Activated T-helper 2 cell treated with anti-CD3 and anti-CD28 coated beads, Interferon-gamma antibody, Interleukin-2, Interleukin-4, amounts not matched to agents 10 μg/mL and 5 μg/mL and 100 μg/mL, durations not matched to agents 14 hours and 24 hours and 36 hours (primary cell): ENCODE measurements around the gene RIMBP2. TPM values are rescaled to one million over a fixed set of nuclear protein-coding genes. Genes with fewer than 3 reads are reported as not detected.

Experiments
- DNase-seq: peaks from one replicate; pipeline ENCODE4 v3.0.0; 2021; ENCODE audit warnings: low spot score
- H3K27ac Mint-ChIP-seq: one replicate; pipeline ENCODE4 v1.8.0; 2021; ENCODE audit warnings: mixed read lengths
- H3K27me3 Mint-ChIP-seq: one replicate; pipeline ENCODE4 v1.8.0; 2021; ENCODE audit warnings: low read depth, mixed read lengths
- H3K36me3 Mint-ChIP-seq: one replicate; pipeline ENCODE4 v1.8.0; 2021; ENCODE audit warnings: low read depth, mixed read lengths
- H3K4me1 Mint-ChIP-seq: one replicate; pipeline ENCODE4 v1.8.0; 2021; ENCODE audit warnings: low read depth, mixed read lengths
- H3K4me3 Mint-ChIP-seq: one replicate; pipeline ENCODE4 v1.8.0; 2021; ENCODE audit warnings: low read depth, mild to moderate bottlenecking, moderate library complexity, mixed read lengths
- H3K9me3 Mint-ChIP-seq: one replicate; pipeline ENCODE4 v1.8.0; 2021; ENCODE audit warnings: mixed read lengths
- intact Hi-C: fragments of 100-400 bp; cut with micrococcal nuclease; formaldehyde crosslinking; loops from one replicate; pipeline ENCODE4 v1.15.1; 2023
- total RNA-seq: library from RNA; stranded (reverse); gene quantifications from 2 replicates; pipeline ENCODE4 v1.2.3, GENCODE V29; 2022

RIMBP2 gene
- total RNA-seq, 1 donor from 2014 or later, result not detected

GRCh38 chr12:130677957-130678558, 38.0 kb downstream of the RIMBP2 start:
- no peaks in the 10 kb centered on the region for H3K27me3 Mint-ChIP-seq
- H3K36me3 Mint-ChIP-seq, result no peaks in the 10 kb centered on the region
- H3K4me3 Mint-ChIP-seq, result no peak overlapping the region
- no peak for DNase-seq
- intact Hi-C loops, result no loop called here
- no peaks in the 10 kb centered on the region for H3K4me1 Mint-ChIP-seq
- peaks cover 3% of the 10 kb centered on the region for H3K9me3 Mint-ChIP-seq
- H3K27ac Mint-ChIP-seq, result no peak overlapping the region

GRCh38 chr12:130675791-130676190, 40.3 kb downstream of the RIMBP2 start:
- H3K27me3 Mint-ChIP-seq, result no peaks in the 10 kb centered on the region
- H3K9me3 Mint-ChIP-seq, result peaks cover 6% of the 10 kb centered on the region
- no peaks in the 10 kb centered on the region for H3K4me1 Mint-ChIP-seq
- no peak for DNase-seq
- H3K4me3 Mint-ChIP-seq, result no peak overlapping the region
- H3K36me3 Mint-ChIP-seq, result no peaks in the 10 kb centered on the region
- no peak overlapping the region for H3K27ac Mint-ChIP-seq
- intact Hi-C loops, result no loop called here

GRCh38 chr12:130675121-130675520, 41.0 kb downstream of the RIMBP2 start:
- intact Hi-C loops, result no loop called here
- no peak for DNase-seq
- Mint-ChIP-seq H3K36me3 (no peaks in the 10 kb centered on the region), H3K9me3 (peaks cover 6% of the 10 kb centered on the region), H3K27ac (no peak overlapping the region), H3K4me1 (no peaks in the 10 kb centered on the region), H3K27me3 (no peaks in the 10 kb centered on the region), H3K4me3 (no peak overlapping the region)

- no peak overlapping the region for H3K4me3 Mint-ChIP-seq
Observed at GRCh38 chr12:130674676-130675075, 41.4 kb downstream of the RIMBP2 start.

GRCh38 chr12:130673036-130673705, 42.9 kb downstream of the RIMBP2 start:
- H3K27ac Mint-ChIP-seq, result no peak overlapping the region
- intact Hi-C loops, result no loop called here
- H3K4me1 Mint-ChIP-seq, result no peaks in the 10 kb centered on the region
- no peak overlapping the region for H3K4me3 Mint-ChIP-seq
- H3K36me3 Mint-ChIP-seq, result no peaks in the 10 kb centered on the region
- H3K27me3 Mint-ChIP-seq, result no peaks in the 10 kb centered on the region
- peaks cover 11% of the 10 kb centered on the region for H3K9me3 Mint-ChIP-seq
- no peak for DNase-seq

More at GRCh38 chr12:130674676-130675075, 41.4 kb downstream of the RIMBP2 start:
- Mint-ChIP-seq H3K4me1 (no peaks in the 10 kb centered on the region), H3K27ac (no peak overlapping the region), H3K27me3 (no peaks in the 10 kb centered on the region), H3K9me3 (peaks cover 6% of the 10 kb centered on the region), H3K36me3 (no peaks in the 10 kb centered on the region)
- intact Hi-C loops, result no loop called here
- no peak for DNase-seq

- no peaks in the 10 kb centered on the region for H3K27me3 Mint-ChIP-seq
- peaks cover 12% of the 10 kb centered on the region for H3K9me3 Mint-ChIP-seq
- no peaks in the 10 kb centered on the region for H3K36me3 Mint-ChIP-seq
- intact Hi-C loops, result no loop called here
- H3K27ac Mint-ChIP-seq, result no peak overlapping the region
- H3K4me1 Mint-ChIP-seq, result no peaks in the 10 kb centered on the region
- DNase-seq, result no peak
- no peak overlapping the region for H3K4me3 Mint-ChIP-seq
Observed at GRCh38 chr12:130672089-130672820, 43.8 kb downstream of the RIMBP2 start.

- no peak overlapping the region for H3K4me3 Mint-ChIP-seq
- no peaks in the 10 kb centered on the region for H3K27me3 Mint-ChIP-seq
- DNase-seq, result no peak
- intact Hi-C loops, result no loop called here
- H3K4me1 Mint-ChIP-seq, result no peaks in the 10 kb centered on the region
- H3K9me3 Mint-ChIP-seq, result peaks cover 15% of the 10 kb centered on the region
- H3K27ac Mint-ChIP-seq, result no peak overlapping the region
- H3K36me3 Mint-ChIP-seq, result no peaks in the 10 kb centered on the region
Observed at GRCh38 chr12:130671556-130671955, 44.5 kb downstream of the RIMBP2 start.

GRCh38 chr12:130669797-130670196, 46.3 kb downstream of the RIMBP2 start:
- H3K27me3 Mint-ChIP-seq, result no peaks in the 10 kb centered on the region
- DNase-seq, result no peak
- H3K36me3 Mint-ChIP-seq, result no peaks in the 10 kb centered on the region
- H3K4me3 Mint-ChIP-seq, result no peak overlapping the region
- peaks cover 15% of the 10 kb centered on the region for H3K9me3 Mint-ChIP-seq
- H3K4me1 Mint-ChIP-seq, result no peaks in the 10 kb centered on the region
- H3K27ac Mint-ChIP-seq, result no peak overlapping the region
- intact Hi-C loops, result no loop called here

- intact Hi-C loops, result no loop called here
- Mint-ChIP-seq H3K4me3 (no peak overlapping the region), H3K9me3 (peaks cover 14% of the 10 kb centered on the region), H3K27me3 (no peaks in the 10 kb centered on the region), H3K27ac (no peak overlapping the region), H3K4me1 (no peaks in the 10 kb centered on the region), H3K36me3 (no peaks in the 10 kb centered on the region)
- DNase-seq, result no peak
Observed at GRCh38 chr12:130669205-130669557, 46.9 kb downstream of the RIMBP2 start.

GRCh38 chr12:130668286-130669204, 47.6 kb downstream of the RIMBP2 start:
- DNase-seq, result no peak
- Mint-ChIP-seq H3K27me3 (no peaks in the 10 kb centered on the region), H3K4me3 (no peak overlapping the region), H3K4me1 (no peaks in the 10 kb centered on the region), H3K27ac (no peak overlapping the region), H3K36me3 (no peaks in the 10 kb centered on the region), H3K9me3 (peaks cover 11% of the 10 kb centered on the region)
- intact Hi-C loops, result no loop called here

- Mint-ChIP-seq H3K4me1 (no peaks in the 10 kb centered on the region), H3K27me3 (no peaks in the 10 kb centered on the region), H3K27ac (no peak overlapping the region), H3K4me3 (no peak overlapping the region), H3K9me3 (peaks cover 11% of the 10 kb centered on the region), H3K36me3 (no peaks in the 10 kb centered on the region)
- no peak for DNase-seq
- intact Hi-C loops, result no loop called here
Observed at GRCh38 chr12:130667421-130667960, 48.6 kb downstream of the RIMBP2 start.

- DNase-seq, result no peak
- H3K36me3 Mint-ChIP-seq, result no peaks in the 10 kb centered on the region
- intact Hi-C loops, result no loop called here
- H3K27ac Mint-ChIP-seq, result no peak overlapping the region
- H3K4me1 Mint-ChIP-seq, result no peaks in the 10 kb centered on the region
- peaks cover 11% of the 10 kb centered on the region for H3K9me3 Mint-ChIP-seq
- no peak overlapping the region for H3K4me3 Mint-ChIP-seq
- H3K27me3 Mint-ChIP-seq, result no peaks in the 10 kb centered on the region
Observed at GRCh38 chr12:130666645-130667044, 49.5 kb downstream of the RIMBP2 start.
